Fibroblast of skin of abdomen (primary cell): ENCODE measurements around the gene GNRH2.
A peak's percentile ranks its signal among the peaks of the same experiment; 100 is the strongest.
"Not testable (repeated sequence)": the region's sequence is repeated elsewhere in the genome, so short reads cannot be mapped to it uniquely, and the experiment has no call there.

Experiments used
- DNase-seq: peaks from one replicate; pipeline ENCODE4 v3.0.0-alpha.2; 2013

Gene GNRH2

DNA sequence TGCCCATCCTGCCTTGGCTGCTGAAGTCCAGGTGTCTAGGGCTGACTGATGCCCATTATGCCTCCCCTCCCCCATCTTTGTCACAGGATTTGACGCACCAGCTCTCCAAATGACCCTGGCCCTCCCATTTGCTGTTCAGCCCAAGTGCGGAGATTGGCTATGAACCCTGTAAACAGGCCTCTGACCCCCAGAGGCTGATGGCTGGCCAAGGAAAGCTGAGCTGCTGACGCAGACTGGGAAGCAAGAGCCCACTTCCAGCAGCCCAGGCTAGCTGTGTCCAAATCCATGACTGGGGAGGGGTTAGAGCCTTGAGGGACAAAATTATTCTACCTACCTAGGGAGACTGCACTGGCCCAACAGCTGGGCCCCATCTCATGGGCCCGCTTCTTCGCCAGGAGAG lies 797 bp upstream of the GNRH2 start:
- DNase-seq = no peak

DNA sequence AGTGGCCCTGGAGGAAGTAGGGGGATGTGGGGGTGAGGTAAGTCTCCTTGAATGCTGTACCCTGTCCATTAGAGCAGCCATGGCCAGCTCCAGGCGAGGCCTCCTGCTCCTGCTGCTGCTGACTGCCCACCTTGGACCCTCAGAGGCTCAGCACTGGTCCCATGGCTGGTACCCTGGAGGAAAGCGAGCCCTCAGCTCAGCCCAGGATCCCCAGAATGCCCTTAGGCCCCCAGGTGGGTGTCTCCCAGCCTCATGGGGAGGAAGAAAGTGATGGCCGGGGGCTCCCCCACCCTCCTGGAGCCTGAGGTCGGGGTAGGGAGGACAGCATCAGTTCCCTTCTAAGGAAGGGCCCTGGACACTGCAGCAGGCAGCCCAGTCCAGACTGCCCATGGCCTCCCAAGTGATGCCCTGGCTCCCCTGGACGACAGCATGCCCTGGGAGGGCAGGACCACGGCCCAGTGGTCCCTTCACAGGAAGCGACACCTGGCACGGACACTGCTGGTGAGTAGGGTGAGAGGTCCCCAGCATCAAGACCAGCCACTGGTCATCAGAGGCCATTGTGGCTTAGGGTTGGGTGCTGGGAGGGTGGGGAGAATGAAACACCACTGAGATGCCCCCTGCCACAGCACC lies 1.0 kb downstream of the GNRH2 start:
- no peak for DNase-seq

DNA sequence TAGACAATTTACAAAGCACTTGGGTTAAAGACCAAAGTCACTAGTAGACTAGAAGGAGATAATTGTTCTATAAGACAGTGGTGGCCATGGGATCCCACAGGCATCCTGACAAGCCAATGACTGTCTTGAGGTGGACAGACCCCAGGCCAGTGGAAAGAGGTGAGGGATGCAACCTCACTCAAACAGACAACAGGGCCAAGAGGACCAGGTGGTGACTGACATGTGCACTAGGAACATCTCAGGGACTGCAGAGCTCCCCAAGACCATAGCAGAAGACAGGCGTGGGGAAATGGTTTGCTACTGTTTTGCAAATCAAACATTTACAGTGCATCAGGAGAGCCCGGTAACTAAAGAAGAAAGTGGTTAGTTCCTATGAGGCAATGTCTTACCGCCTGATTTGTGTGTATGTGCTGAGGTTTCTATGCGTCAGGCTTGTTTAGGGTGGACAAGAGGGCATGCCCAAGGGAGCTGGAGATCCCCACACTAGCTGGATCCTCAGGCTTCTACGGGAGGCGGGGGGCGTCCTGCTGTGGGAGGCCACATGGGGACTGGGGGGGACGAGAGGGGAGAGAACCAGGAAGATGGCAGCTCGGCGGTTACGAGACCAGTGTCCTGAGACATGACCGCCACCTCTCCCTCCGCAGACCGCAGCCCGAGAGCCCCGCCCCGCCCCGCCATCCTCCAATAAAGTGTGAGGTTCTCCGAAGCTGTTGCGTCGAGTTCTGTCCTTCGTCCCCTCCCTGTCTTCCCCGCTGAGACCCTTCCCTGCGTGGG lies 1.8 kb downstream of the GNRH2 start:
- DNase-seq = peak; percentile 47

DNA sequence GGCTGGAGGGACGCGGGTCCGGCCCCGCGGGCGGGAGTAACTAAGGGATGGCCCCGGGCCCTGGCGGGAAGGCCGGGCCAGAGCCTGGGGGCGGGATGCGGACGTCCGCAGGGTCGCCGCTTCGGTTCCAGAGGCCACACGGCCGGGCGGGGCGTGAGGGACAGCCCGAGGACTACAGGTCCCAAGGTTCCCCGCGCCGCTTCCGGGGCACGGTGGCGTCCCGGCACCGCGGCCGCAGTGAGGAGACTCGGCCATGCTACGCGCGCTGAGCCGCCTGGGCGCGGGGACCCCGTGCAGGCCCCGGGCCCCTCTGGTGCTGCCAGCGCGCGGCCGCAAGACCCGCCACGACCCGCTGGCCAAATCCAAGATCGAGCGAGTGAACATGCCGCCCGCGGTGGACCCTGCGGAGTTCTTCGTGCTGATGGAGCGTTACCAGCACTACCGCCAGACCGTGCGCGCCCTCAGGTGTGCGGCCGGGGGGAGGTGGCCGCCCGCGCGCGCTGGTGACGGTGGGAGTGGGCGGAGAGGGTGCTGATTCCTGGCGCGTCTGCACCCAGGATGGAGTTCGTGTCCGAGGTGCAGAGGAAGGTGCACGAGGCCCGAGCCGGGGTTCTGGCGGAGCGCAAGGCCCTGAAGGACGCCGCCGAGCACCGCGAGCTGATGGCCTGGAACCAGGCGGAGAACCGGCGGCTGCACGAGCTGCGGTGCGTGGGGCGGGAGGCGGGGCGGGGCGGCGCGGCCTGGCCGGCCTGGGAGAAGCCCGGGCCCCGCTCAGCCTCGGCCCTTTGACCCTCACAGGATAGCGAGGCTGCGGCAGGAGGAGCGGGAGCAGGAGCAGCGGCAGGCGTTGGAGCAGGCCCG lies 2.6 kb downstream of the GNRH2 start, which contains the start of gene MRPS26:
Gene MRPS26 (plus strand): TSS at position 237 of the 861 bp plus-strand sequence. CDS start 17 bp downstream, at position 254.
- DNase-seq = peak; percentile 78

DNA sequence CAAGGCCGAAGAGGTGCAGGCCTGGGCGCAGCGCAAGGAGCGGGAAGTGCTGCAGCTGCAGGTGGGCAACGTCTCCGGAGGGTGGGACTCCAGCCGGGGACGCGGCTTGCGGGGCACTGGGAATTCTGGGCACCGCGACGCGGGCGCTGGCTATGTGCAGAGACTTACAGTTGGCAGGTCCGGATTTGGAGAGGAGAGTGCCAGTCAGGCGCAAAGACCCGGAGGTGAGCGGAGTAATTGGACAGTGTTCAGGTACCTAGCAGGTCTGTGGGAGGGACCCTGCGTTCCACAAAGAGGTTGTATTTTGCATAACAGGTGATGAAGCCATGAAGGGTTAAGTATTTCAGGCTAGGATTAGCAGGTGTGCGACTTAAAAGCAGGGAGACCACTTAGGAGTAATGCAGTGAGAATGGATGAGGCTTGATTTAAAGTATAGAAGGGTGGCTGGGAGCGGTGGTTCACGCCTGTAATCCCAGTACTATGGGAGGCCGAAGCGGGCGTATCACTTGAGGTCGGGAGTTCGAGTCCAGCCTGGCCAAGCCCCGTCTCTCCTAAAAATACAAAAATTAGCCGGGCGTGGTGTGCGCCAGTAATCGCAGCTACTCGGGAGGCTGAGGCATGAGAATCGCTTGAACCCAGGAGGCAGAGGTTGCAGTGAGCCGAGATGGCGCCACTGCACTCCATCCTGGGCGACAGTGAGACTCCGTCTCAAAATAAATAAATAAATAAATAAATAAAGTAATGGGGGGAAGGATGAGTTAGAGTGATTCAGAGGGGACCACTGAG lies 3.4 kb downstream of the GNRH2 start:
- no peak for DNase-seq

DNA sequence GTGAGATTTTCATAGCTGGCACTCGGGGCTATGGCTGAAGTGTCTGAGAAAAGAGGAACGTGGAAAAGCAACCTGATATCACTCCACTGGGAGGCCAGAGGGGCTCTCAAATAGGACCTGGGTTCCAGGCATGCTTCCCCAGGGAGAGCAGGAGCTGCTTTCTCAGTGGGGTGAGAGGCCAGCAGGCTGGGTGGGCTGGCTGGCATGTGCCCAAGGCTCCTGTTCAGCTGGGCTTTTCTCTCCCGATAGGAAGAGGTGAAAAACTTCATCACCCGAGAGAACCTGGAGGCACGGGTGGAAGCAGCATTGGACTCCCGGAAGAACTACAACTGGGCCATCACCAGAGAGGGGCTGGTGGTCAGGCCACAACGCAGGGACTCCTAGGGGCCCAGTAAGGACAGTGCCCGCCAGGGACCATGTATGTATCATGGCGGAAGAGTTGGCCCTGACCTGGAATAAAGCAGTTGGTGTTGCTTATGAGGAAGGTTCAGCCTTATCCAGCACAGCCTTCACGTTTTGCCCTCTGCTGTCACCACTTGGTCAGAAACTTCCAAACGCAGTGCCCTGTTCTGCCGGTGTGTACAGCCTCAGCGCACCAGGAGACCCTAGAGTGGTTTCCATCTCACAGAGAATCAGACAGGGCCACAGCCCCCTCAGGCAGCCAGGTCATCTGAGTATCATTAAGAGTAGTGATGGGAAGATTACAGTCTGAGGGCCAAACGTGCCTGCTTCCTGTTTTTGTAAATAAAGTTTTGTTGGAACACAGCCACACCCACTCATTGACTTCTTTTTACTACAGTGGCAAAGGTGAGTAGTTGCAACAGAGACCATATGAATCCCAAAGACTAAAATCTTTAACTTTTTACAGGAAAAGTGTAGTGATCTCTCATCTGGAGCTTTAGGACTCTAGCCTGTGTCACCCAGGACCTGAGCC lies 4.3 kb downstream of the GNRH2 start:
- DNase-seq = no peak

DNA sequence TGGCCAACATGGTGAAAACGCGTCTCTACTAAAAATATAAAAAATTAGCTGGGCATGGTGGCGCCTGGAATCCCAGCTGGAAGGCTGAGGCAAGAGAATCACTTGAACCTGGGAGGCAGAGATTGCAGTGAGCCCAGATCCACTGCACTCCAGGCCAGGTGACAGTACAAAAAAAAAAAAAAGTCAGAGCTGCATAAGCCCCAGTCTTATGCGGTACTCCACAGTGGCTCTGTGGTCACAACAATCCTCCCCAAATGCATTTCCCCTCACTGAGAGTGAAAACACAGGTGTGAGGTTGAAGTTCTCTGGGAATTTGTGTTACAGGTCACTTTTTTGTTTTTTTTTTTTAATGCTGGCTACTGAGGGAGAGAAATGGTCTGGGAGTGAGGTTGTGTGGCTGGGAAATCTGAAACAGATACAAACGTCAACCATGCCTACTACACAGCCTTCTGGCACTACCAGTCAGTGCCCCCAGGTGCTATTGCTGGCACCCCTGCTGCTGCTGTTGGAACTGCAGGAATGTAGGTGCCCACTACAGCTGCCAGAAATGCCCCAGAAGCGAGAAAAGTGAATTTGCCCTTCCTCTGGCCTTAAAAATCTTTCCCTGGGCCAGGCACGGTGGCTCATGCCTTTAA lies 8.1 kb downstream of the GNRH2 start:
- DNase-seq = no peak

DNA sequence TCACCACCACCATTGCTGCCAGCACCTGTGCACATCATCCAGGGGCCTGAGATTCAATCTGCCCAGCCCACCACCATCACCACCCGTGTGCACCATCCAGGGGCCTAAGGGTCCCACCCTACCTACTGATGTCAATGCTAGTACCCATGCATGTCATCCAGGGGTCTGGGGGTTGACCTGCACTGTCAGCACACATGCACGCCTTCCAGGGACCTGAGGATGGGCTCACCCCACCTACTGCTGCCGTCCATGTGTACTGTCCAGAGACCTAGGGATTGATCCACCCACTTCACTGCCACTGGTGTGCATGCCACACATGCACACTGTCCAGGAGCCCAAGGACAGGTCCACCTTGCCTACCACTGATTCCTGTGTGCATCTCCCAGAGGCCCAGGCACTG lies 16.1 kb downstream of the GNRH2 start:
- DNase-seq = no peak

DNA sequence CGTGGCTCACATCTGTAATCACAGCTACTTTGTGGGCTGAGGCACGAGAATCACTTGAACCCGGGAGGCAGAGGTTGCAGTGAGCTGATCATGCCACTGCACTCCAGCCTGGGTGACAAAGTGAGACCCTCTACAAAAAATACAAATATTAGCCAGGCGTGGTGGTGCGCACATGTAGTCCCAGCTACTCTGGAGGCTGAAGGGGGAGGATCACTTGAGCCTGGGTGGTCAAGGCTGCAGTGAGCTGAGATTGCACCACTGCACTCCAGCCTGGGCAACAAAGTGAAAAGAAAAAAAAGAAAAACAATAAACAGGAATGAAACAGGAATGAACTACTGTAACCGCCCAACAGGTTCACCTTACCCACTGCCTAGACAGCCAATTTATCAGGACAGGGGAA lies 20.7 kb downstream of the GNRH2 start:
- not testable (repeated sequence) for DNase-seq

DNA sequence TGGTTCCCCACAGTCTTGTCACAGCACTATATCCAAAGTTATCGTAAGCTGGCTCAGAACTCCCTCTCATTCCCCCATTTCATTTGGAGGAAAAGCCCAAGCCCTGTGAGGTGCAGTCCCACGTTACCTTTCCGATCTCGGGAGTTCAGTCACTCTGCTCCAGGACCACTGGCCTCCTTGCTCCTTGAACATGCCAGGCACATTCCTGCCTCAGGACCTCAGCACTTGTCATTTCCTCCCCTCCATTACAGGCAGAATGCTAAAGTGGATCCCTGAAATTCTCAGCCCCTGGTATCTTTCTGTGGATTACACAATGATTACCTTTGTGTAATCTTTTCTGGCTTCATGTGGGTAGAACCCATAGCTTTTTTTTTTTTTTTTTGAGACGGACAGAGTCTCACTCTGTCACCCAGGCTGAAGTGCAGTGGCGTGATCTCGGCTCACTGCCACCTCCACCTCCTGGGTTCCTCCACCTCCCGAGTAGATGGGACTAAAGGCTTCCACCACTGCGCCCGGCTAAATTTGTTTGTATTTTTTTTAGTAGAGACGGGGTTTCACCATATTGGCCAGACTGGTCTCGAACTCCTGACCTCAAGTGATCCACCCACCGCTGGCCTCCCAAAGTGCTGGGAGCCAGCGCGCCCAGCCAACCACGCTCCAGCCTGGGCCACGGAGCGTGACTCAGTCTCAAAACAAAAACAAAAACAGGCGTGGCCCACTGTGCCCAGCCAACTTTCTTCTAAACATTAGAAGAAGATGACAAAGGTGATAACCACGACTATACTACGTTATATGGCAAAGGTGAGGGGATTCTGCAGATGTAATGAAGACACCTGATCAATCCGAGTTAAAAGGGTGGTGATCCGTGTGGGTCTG lies 24.0 kb downstream of the GNRH2 start:
- no peak for DNase-seq

DNA sequence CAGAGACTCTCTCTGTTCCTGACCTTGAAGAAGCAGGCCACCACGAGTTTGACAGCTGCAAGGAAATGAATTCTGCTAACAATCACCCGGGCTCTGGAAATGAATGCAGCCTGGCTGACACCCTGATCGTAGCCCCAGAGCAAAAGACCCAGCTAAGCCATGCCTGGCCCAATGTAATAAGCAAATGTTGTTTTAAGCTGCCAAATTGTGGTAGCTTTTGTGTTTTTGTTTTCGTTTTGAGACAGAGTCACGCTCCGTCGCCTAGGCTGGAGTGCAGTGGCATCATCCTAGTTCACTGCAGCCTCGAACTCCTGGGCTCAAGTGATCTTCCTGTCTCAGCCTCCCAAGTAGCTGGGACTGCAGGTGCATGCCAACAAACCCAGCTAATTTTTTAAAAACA lies 24.7 kb downstream of the GNRH2 start:
- DNase-seq = no peak

DNA sequence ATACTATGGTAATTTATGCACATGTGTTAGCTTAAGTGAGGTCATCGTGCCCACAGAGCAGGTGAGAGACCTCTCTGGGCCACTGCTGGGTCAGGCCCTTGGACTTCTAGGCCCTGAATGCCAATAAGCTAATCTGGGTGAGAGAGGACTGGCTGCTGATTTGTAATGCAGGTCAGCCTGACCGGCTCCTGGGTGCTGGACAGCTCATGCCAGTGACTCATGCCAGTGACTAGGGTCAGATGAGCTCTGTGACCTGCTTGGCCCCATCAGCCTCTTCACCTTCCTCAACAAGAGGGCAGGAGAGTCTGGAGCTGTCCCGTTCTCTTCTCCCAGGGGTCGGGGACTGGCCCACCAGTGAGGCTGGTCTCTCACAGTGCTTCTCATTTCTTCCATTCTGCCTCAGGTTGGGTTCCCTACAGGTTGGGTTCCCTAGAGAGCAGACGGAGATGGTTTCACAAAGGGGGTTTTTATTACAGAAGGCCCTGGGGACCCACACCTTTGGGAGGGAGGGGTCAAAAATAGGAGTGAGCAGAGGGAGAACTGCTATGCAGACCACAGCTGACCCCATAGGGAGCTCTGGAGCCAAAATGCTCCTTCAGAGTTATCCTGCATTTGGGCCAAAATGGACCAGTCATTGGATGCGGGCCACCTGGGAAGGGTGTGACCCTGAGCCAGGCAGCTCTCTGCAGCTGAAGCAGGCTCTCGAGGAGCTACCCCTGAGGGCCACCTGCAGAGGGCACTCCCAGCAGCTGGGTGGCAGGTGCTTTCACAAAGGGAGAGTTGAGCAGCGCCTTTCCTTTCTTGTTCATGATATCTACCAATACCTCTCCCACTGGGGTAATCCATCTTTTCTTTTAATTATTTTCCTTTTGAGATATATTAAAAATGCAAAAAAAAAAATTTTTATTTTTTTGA lies 25.8 kb downstream of the GNRH2 start:
- no peak for DNase-seq

DNA sequence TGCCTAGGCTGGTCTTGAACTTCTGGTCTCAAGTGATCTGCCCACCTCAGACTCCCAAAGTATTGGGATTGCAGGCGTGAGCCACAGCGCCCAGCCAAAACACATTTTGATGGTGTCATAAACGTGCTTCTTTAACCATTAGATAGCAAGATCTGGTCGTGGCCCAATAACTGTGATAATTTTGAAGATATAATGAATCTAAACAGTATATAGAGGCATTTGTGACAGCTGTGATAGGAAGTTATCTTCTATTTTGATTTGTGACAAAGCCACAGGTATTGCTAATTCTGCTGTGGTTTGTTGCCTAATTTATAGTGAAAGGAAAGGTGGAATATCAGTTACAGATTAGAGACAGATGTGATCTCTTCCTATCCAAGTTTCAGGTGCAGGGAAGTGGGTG lies 27.3 kb downstream of the GNRH2 start:
- DNase-seq = no peak

DNA sequence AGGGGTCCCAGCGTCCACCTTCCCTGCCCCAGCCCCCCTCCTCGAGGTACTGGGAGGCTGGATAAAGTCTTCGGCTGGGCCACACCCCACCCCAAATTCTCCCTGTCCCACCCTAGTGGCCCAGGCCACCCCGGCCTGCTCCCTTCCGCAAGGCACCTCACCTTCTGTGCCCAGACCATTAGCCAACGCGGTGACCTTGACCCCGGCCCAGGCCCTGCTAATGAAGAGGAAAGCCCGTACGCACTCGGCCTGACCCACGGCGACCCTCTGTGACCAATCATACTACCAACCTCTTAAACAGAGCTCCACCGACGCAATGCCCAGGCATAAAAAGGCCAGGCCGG lies 27.8 kb downstream of the GNRH2 start:
- DNase-seq = no peak

DNA sequence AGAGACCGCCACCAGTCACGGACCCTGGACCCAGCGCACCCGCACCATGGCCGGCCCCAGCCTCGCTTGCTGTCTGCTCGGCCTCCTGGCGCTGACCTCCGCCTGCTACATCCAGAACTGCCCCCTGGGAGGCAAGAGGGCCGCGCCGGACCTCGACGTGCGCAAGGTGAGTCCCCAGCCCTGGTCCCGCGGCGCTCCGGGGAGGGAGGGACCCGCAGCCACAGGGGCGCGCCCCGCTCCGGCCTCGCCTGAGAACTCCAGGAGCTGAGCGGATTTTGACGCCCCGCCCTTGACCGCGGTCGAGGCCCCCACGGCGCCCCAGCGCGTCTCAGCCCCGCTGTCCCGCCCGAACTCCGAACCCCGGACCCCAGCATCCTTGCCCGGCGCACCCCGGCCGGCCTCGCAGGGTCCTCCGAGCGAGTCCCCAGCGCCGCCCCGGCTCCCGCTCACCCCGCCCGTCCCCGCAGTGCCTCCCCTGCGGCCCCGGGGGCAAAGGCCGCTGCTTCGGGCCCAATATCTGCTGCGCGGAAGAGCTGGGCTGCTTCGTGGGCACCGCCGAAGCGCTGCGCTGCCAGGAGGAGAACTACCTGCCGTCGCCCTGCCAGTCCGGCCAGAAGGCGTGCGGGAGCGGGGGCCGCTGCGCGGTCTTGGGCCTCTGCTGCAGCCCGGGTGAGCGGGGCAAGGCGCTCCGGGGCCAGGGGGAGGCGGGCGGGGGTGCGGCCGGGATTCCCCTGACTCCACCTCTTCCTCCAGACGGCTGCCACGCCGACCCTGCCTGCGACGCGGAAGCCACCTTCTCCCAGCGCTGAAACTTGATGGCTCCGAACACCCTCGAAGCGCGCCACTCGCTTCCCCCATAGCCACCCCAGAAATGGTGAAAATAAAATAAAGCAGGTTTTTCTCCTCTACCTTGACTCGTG lies 28.4 kb downstream of the GNRH2 start, which contains the start of gene OXT:
Gene OXT (plus strand): TSS at position 11 of the 920 bp plus-strand sequence. CDS start 36 bp downstream, at position 47.
- peak; percentile 27 for DNase-seq

DNA sequence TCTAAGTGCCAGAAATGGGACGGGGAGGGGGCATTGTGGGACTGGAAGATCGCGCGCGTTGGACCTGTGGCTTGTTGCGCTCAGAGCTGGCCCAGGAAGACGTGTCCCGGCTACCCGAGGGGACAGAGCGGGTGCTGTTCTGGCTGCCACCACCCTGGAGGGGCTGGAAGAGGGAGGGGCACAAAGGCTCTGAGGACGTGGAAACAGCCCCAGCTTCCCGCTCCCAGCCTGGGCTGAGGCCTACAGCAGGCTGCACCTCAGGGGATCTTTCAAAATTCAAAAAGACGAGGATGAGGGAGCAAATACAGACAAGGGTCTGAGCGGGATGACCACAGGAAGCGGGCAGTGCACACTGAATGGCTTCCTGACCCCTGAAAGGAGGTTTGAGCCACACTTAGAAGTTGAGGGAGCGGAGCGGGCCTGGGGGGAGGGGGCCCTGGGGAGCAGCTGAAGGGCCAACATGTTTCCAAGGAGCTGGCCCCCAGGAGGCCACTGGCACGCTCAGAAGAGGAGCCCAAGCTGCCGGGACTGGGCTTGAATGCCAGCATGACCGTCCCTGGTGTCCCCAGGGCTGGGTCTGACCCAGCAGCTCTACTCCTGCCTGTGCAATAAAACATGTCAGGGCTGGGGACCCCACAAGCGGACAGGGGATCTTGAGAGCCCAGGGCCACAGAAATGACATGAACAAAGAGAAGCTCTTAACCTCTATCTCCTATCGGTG lies 29.3 kb downstream of the GNRH2 start:
- no peak for DNase-seq

DNA sequence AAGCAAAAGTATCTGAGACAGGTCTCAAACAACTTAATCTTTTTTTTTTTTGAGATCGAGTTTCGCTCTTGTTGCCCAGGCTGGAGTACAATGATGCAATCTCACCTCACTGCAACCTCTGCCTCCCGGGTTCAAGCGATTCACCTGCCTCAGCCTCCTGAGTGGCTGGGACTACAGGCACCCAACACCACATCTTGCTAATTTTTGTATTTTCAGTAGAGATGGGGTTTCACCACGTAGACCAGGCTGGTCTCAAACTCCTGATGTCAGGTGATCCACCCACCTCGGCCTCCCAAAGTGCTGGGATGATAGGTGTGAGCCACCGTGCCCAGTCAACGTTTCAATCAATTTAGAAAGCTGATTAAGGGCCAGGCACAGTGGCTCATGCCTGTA lies 29.8 kb downstream of the GNRH2 start:
- DNase-seq = not testable (repeated sequence)
